HCT116 (cell line): ENCODE results near the gene MTARC2.

Source experiments
- EZH2 ChIP-seq: fragments of 200-600 bp; sonication (generic); IDR thresholded peaks from 2 replicates; pipeline ENCODE4 v1.6.1; 2017; ENCODE audit warnings: antibody characterized with exemption, mixed run types
- POLR2AphosphoS5 ChIP-seq: IDR thresholded peaks from 2 replicates; pipeline ENCODE4 v1.6.1; 2011; ENCODE audit warnings: mild to moderate bottlenecking, low read depth, low read length, moderate library complexity
- RAD21 ChIP-seq: IDR thresholded peaks from 2 replicates; pipeline ENCODE4 v1.6.1; 2012; ENCODE audit warnings: low read depth, mild to moderate bottlenecking
- SP1 ChIP-seq: IDR thresholded peaks from 2 replicates; pipeline ENCODE4 v1.6.1; 2012; ENCODE audit warnings: low read depth
- ZNF274 ChIP-seq: fragments of 200-500 bp; sonication (Bioruptor generic); IDR thresholded peaks from 2 replicates; pipeline ENCODE4 v1.6.1; 2014; ENCODE audit warnings: mild to moderate bottlenecking, low read depth, low read length, inconsistent platforms
- TF ChIP-seq, protein P1 (sequence below), 3 experiments: fragments of 200-600 bp in 1 of 3; sonication (generic) in 1 of 3; IDR thresholded peaks in 2 of 3; conservative IDR thresholded peaks in 1 of 3; 2 replicates each; pipeline ENCODE4 v1.5.1; 2012 to 2017; ENCODE audit warnings: low read depth in 2 of 3, low read length in 2 of 3, antibody characterized with exemption in 1 of 3, borderline replicate concordance in 1 of 3, control low read depth in 1 of 3, mild to moderate bottlenecking in 1 of 3, mixed read lengths in 1 of 3, mixed run types in 1 of 3, moderate library complexity in 1 of 3; ENCODE audit not compliant: insufficient read depth in 1 of 3

DNA sequence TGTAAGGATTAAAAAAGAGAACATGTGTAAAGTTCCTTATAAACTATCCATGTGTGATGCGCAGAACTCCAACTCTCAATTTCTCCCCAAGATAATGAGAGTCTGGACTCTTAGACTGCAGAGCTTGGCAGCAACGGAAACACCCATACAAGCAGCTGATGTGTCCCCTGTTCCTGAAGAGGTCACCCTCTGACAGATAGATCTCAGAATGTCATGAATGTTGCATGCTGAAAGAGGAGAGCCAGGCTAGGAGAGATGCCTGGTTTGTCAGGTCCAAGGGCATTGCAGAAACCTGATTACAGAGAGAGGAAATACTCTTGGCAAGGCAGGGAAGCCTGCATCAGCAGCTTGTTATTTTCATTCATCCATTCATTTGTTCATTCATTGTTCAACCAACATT lies 62.8 kb downstream of the MTARC2 start:
- TF ChIP-seq RAD21 (no peak), SP1 (no peak), ZNF274 (no peak), POLR2AphosphoS5 (no peak), EZH2 (no peak)
- TF ChIP-seq, protein P1, sequence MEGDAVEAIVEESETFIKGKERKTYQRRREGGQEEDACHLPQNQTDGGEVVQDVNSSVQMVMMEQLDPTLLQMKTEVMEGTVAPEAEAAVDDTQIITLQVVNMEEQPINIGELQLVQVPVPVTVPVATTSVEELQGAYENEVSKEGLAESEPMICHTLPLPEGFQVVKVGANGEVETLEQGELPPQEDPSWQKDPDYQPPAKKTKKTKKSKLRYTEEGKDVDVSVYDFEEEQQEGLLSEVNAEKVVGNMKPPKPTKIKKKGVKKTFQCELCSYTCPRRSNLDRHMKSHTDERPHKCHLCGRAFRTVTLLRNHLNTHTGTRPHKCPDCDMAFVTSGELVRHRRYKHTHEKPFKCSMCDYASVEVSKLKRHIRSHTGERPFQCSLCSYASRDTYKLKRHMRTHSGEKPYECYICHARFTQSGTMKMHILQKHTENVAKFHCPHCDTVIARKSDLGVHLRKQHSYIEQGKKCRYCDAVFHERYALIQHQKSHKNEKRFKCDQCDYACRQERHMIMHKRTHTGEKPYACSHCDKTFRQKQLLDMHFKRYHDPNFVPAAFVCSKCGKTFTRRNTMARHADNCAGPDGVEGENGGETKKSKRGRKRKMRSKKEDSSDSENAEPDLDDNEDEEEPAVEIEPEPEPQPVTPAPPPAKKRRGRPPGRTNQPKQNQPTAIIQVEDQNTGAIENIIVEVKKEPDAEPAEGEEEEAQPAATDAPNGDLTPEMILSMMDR (IDR thresholded peaks at IDR 0.05 in 2 of 3, conservative IDR thresholded peaks at IDR 0.05 in 1 of 3; ENCODE audit: borderline replicate concordance in 1 of 3, insufficient read depth in 1 of 3, low read depth in 2 of 3, low read length in 2 of 3), result no peak
